ENCODE measurements around the gene DLGAP4. TPM values are rescaled to one million over a fixed set of nuclear protein-coding genes. Genes with fewer than 3 reads are reported as not detected.

DLGAP4 gene
- total and polyA plus RNA-seq, 2 of the 8 experiments (the other 6 are each of a cell fraction or from before 2014, with no cell fraction given): 41.2 to 57.2 TPM

- DNase-seq (ENCODE audit: low read depth in 1 of 2, low spot score in 2 of 2) (no peak), FAIRE-seq (no peak)
- Histone ChIP-seq H4K20me1 (replicated peaks in 1 of 2; ENCODE audit: control insufficient read depth in 1 of 2, insufficient read depth in 2 of 2, low read length in 2 of 2) (peaks cover 0 to 3% of the 10 kb centered on the region in 2 experiments), H3K4me2 (ENCODE audit: insufficient read depth in 1 of 2, low read depth in 2 of 2, low read length in 2 of 2) (no peak overlapping the region), H4K91ac (replicated peaks; ENCODE audit: insufficient read length, low read length) (no peak overlapping the region), H2BK5ac (ENCODE audit: low read depth, low read length) (no peak overlapping the region), H3K27me3 (replicated peaks in 1 of 4; ENCODE audit: control insufficient read depth in 3 of 4, extremely low read depth in 1 of 4, insufficient read depth in 3 of 4, low read length in 3 of 4) (no peaks in the 10 kb centered on the region; a peak in 1 of 7 replicates), H3K23ac (ENCODE audit: insufficient read length) (no peak overlapping the region), H3K23me2 (ENCODE audit: low read depth, low read length) (no peaks in the 10 kb centered on the region), H2BK20ac (ENCODE audit: low read length) (no peak overlapping the region), H3K4ac (replicated peaks; ENCODE audit: insufficient read length, low read depth, low read length) (no peak overlapping the region), H2BK15ac (ENCODE audit: low read length) (no peak overlapping the region), H2BK120ac (replicated peaks; ENCODE audit: low read depth, low read length) (no peak overlapping the region), H3K56ac (replicated peaks; ENCODE audit: insufficient read length, low read depth, low read length) (no peak overlapping the region), H2BK12ac (ENCODE audit: low read depth, low read length) (no peak overlapping the region), H3K27ac (ENCODE audit: low read depth, low read length) (no peak overlapping the region), H3K9ac (replicated peaks in 1 of 4; ENCODE audit: extremely low read depth in 1 of 4, low read depth in 3 of 4, low read length in 3 of 4) (no peak overlapping the region), H3K18ac (ENCODE audit: extremely low read depth, low read length) (no peak overlapping the region; the same call in 1 of the 2 replicates), H3K14ac (ENCODE audit: insufficient read length) (no peak overlapping the region), H3K36me3 (ENCODE audit: control insufficient read depth in 2 of 4, insufficient read depth in 4 of 4, low read length in 3 of 4) (no peaks in the 10 kb centered on the region; a peak in 1 of 8 replicates), H3K4me3 (ENCODE audit: extremely low read depth in 1 of 4, insufficient read depth in 2 of 4, low read depth in 3 of 4, low read length in 4 of 4) (no peak overlapping the region), H3K4me1 (replicated peaks in 1 of 4; ENCODE audit: control insufficient read depth in 3 of 4, insufficient read depth in 4 of 4, low read length in 3 of 4) (peaks cover 0 to 13% (median 8%) of the 10 kb centered on the region in 4 experiments; a peak in 5 of 7 replicates), H4K5ac (ENCODE audit: insufficient read length, low read depth, low read length) (no peak overlapping the region), H4K8ac (ENCODE audit: extremely low read depth, insufficient read depth, low read length) (no peak overlapping the region), H3K79me1 (ENCODE audit: low read depth, low read length) (no peaks in the 10 kb centered on the region; the same call in 1 of the 2 replicates), H2AK5ac (ENCODE audit: low read depth, low read length) (no peak overlapping the region), H3K9me3 (ENCODE audit: insufficient read depth in 2 of 2, low read depth in 1 of 2, low read length in 1 of 2) (no peaks in the 10 kb centered on the region), H3K79me2 (ENCODE audit: control insufficient read depth in 1 of 2, insufficient read depth in 2 of 2, low read length in 2 of 2) (no peaks in the 10 kb centered on the region), H2AFZ (ENCODE audit: low read length) (no peak overlapping the region)
- POLR2A ChIA-PET (ENCODE audit: partially characterized antibody): interaction anchor here (1.0 to 1.3 kb wide), 2 partner anchors 18 to 32 kb away, joined by 3 to 4 read pairs; no protein-coding TSS in a partner anchor
- WGBS, 2 experiments (ENCODE audit: extremely low coverage in 1 of 2, insufficient coverage in 1 of 2, insufficient read length in 1 of 2, insufficient replicate concordance in 2 of 2, low coverage in 1 of 2, low lambda C conversion rate in 2 of 2, missing lambda C conversion rate in 1 of 2): 86% methylated on average over 8 of the region's 8 CpGs; no CpG with 5 or more reads in 1 of the 2 experiments
- CTCF ChIA-PET (ENCODE audit: partially characterized antibody): interaction anchor here (0.6 to 2.3 kb wide), 17 partner anchors 8 to 140 kb away, joined by 3 to 8 read pairs (median 4); no protein-coding TSS in a partner anchor
- TF ChIP-seq NRF1 (IDR thresholded peaks at IDR 0.05; ENCODE audit: low read depth, low read length) (no peak), POLR2AphosphoS5 (IDR thresholded peaks at IDR 0.05; ENCODE audit: low read depth, low read length) (no peak), MAX (IDR thresholded peaks at IDR 0.05) (no peak), SIN3A (conservative IDR thresholded peaks at IDR 0.05 in 1 of 2, IDR thresholded peaks at IDR 0.05 in 1 of 2; ENCODE audit: low read depth in 1 of 2, low read length in 2 of 2) (no peak), KDM4A (IDR thresholded peaks at IDR 0.05; ENCODE audit: low read depth, low read length, severe bottlenecking) (no peak), SP2 (IDR thresholded peaks at IDR 0.05; ENCODE audit: low read length) (no peak), RAD21 (IDR thresholded peaks at IDR 0.05 in 1 of 2, conservative IDR thresholded peaks at IDR 0.05 in 1 of 2; ENCODE audit: low read depth in 2 of 2, low read length in 2 of 2) (no peak), BRCA1 (IDR thresholded peaks at IDR 0.05; ENCODE audit: low read depth, low read length) (no peak), TAF7 (optimal IDR thresholded peaks at IDR 0.05; ENCODE audit: borderline replicate concordance, low read depth, low read length) (no peak), KDM1A (IDR thresholded peaks at IDR 0.05; ENCODE audit: borderline replicate concordance, low read length) (no peak), EP300 (IDR thresholded peaks at IDR 0.05; ENCODE audit: borderline replicate concordance in 1 of 2, low read depth in 2 of 2, low read length in 2 of 2) (no peak)
Measured at GRCh38 chr20:36342331-36343120, 36.4 kb downstream of the DLGAP4 start.

Measured in H1 (cell line).